Mucosa of descending colon (tissue), 3 donors: ENCODE data around the gene OBSL1. TPM values are rescaled to one million over a fixed set of nuclear protein-coding genes. Genes with fewer than 3 reads are reported as not detected.
A peak's percentile ranks its signal among the peaks of the same experiment; 100 is the strongest.

Experiments
- ATAC-seq: fragments of 200-7000 bp; cut with Tn5 transposase; one replicate; pipeline ENCODE4 v1.9.1; 2020; ENCODE audit warnings: mild to moderate bottlenecking, moderate library complexity
- DNase-seq, 3 donors: peaks; one replicate each; pipeline ENCODE4 v3.0.0-alpha.2; 2020
- H3K36me3 ChIP-seq: fragments of 200-600 bp; one replicate; pipeline ENCODE4 v1.8.0; 2021; ENCODE audit warnings: low read depth, mild to moderate bottlenecking
- H3K4me1 ChIP-seq: fragments of 200-600 bp; one replicate; pipeline ENCODE4 v1.8.0; 2021; ENCODE audit warnings: low read depth, mild to moderate bottlenecking
- H3K4me3 ChIP-seq: fragments of 200-600 bp; one replicate; pipeline ENCODE4 v1.8.0; 2021; ENCODE audit warnings: mild to moderate bottlenecking
- H3K9me3 ChIP-seq: fragments of 200-600 bp; one replicate; pipeline ENCODE4 v1.8.0; 2021; ENCODE audit warnings: mild to moderate bottlenecking
- intact Hi-C, 2 donors: fragments of 100-400 bp; cut with DNase I in 1 of 2; cut with micrococcal nuclease in 1 of 2; formaldehyde crosslinking; loops; one replicate each; pipeline versions ENCODE4 v1.11.0 to v1.11.1; 2022; cut with DNase I, micrococcal nuclease
- total RNA-seq, 3 donors: library from RNA; stranded (reverse); fragmentation: NEBNext Ultra II Directional in 2 of 3; extraction: Animal tissue kit (Norgen Biotek cat#: 25700) in 2 of 3; gene quantifications; one replicate each; pipeline versions ENCODE4 v1.2.1 to v1.2.4, GENCODE V29; 2021 to 2023
- TF ChIP-seq, protein P1 (sequence below): fragments of 200-600 bp; IDR thresholded peaks from one replicate; pipeline ENCODE4 v1.8.0; 2022; ENCODE audit warnings: antibody characterized with exemption, mild to moderate bottlenecking
- donor health status: DM: no; HTN: no; CAD: no; lungs with moderate emphysema.
- donor health status: DM: no; HTN: no; CAD: no.
- donor health status: DM: no; HTN: yes; CAD: no.

OBSL1 gene
- total RNA-seq, 3 donors from 2014 or later: 7.6 to 53.0 (median 12.6) TPM

DNA sequence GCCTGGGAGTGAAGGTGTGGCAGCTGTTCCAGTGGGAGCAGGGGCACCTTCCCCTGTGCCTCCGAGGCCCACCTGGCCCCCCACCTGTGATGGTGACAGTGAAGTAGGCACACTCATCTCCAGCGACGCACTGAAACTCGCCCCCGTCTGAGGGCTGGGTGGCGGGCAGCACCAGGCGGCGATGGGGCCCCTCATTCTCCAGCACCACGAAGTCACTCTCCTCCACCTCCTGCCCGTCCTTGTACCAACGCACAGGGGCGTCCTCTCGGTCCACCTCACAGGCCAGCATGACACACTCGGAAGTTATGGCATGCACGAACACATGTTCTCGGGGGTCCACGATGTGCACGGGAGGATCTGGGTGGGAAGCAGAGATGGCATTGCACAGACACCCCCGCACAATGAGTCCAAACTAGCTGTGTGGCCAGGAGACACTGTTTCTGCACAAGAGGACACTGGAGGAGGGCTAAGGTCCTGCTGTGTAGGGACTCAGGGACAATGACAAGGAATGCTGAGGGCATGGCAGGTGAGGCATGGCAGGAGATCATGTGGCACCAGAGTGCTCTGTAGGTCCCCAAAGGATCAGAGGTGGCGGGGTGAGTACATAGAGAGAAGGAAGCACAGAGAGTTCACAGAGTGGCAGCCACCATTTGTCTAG is 7.9 kb downstream of the OBSL1 start:
- no peaks in the 10 kb centered on the region for H3K36me3 ChIP-seq

GRCh38 chr2:219562049-219563020 is 9.0 kb downstream of the OBSL1 start:
- H3K4me3 ChIP-seq: no peak overlapping the region
- no peaks in the 10 kb centered on the region for H3K4me1 ChIP-seq
- TF ChIP-seq, protein P1, sequence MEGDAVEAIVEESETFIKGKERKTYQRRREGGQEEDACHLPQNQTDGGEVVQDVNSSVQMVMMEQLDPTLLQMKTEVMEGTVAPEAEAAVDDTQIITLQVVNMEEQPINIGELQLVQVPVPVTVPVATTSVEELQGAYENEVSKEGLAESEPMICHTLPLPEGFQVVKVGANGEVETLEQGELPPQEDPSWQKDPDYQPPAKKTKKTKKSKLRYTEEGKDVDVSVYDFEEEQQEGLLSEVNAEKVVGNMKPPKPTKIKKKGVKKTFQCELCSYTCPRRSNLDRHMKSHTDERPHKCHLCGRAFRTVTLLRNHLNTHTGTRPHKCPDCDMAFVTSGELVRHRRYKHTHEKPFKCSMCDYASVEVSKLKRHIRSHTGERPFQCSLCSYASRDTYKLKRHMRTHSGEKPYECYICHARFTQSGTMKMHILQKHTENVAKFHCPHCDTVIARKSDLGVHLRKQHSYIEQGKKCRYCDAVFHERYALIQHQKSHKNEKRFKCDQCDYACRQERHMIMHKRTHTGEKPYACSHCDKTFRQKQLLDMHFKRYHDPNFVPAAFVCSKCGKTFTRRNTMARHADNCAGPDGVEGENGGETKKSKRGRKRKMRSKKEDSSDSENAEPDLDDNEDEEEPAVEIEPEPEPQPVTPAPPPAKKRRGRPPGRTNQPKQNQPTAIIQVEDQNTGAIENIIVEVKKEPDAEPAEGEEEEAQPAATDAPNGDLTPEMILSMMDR: no peak
- DNase-seq (no peak), ATAC-seq (no peak)
- no peaks in the 10 kb centered on the region for H3K9me3 ChIP-seq
- no peaks in the 10 kb centered on the region for H3K36me3 ChIP-seq
- intact Hi-C loops: no loop called here

More for the DNA sequence above, 7.9 kb downstream of the OBSL1 start:
- H3K9me3 ChIP-seq: no peaks in the 10 kb centered on the region
- no peak for ATAC-seq
- H3K4me3 ChIP-seq: no peak overlapping the region
- TF ChIP-seq, protein P1: no peak
- intact Hi-C loops: no loop called here
- no peaks in the 10 kb centered on the region for H3K4me1 ChIP-seq
- no peak for DNase-seq

- no peak for ATAC-seq
- intact Hi-C loops: no loop called here
- Histone ChIP-seq H3K9me3 (no peaks in the 10 kb centered on the region), H3K36me3 (no peaks in the 10 kb centered on the region), H3K4me3 (no peak overlapping the region), H3K4me1 (no peaks in the 10 kb centered on the region)
- TF ChIP-seq, protein P1: no peak
- no peak for DNase-seq
These were observed 9.9 kb downstream of the OBSL1 start for GRCh38 chr2:219561179-219562048.

GRCh38 chr2:219560893-219561178 is 10.5 kb downstream of the OBSL1 start:
- no peaks in the 10 kb centered on the region for H3K36me3 ChIP-seq
- ATAC-seq: no peak
- no peak for DNase-seq
- H3K9me3 ChIP-seq: no peaks in the 10 kb centered on the region
- TF ChIP-seq, protein P1: no peak
- H3K4me3 ChIP-seq: no peak overlapping the region
- no peaks in the 10 kb centered on the region for H3K4me1 ChIP-seq
- intact Hi-C loops: no loop called here

DNA sequence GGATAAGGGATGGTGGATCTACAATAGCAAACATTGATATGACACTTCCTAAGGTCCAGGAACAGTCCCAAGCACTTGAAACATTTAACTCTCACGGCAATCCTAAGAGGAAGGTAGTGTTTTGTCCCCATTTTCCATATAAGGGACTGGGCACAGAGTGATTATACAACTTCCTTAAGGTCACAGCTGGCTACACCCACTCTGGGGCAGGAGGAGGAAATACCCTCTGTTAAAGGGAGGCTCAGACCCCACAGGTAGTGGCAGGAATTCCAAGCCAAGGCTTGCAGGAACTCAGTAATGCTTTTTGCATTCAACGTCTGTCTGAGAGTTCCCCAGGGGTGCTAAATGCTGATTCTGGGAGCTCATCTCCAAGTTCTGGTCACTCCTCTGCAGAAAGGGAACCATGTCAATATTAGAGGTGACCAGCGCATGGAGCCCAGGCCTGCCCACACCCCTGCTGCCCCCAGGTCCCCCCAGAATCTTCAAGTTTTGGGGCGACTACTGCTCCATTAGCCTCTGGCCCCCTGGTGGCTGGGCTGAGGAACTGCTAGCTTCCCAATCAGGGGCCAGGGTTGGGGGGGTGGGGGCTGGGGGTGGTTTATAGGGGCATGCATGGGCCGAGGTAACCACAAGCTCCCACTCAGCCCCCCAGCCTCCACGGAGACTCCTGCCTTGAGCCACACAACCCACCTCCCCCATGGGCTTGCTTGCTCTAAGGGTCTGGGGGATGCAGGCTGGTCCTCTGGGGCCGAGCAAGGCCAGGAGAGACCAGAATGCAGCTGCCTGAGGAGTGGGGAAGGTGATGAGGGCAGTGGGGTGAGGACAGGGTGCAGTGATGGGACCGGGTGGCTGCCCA is 11.1 kb downstream of the OBSL1 start:
- Histone ChIP-seq H3K4me1 (no peaks in the 10 kb centered on the region), H3K36me3 (no peaks in the 10 kb centered on the region), H3K4me3 (no peak overlapping the region), H3K9me3 (no peaks in the 10 kb centered on the region)
- DNase-seq (no peak), ATAC-seq (peak; percentile 58)
- intact Hi-C loops: no loop called here
- TF ChIP-seq, protein P1: peak; percentile 67
